Pancreas (tissue), 10 donors: ENCODE results near the gene EEF2. TPM values are rescaled to one million over a fixed set of nuclear protein-coding genes. Genes with fewer than 3 reads are reported as not detected.
"Not testable (repeated sequence)": the region's sequence is repeated elsewhere in the genome, so short reads cannot be mapped to it uniquely, and the experiment has no call there.

Experiments
- ATAC-seq, 4 donors: fragments of 200-7000 bp; cut with Tn5 transposase; one replicate each; pipeline versions ENCODE4 v1.8.0 to v1.9.1; 2020; ENCODE audit warnings: mild to moderate bottlenecking in 4 of 4, moderate library complexity in 4 of 4
- DNase-seq, 6 donors: peaks; one replicate each; pipeline ENCODE4 v3.0.0-alpha.2; 2020
- FAIRE-seq: peaks from 2 replicates; lab custom pipeline; 2012; peaks lifted over from hg19 to GRCh38; lab: Jason Lieb, UNC
- H3K27ac ChIP-seq, 4 donors: fragments of 200-600 bp; sonication (generic); 1 replicate in 3 of 4; 2 replicates in 1 of 4; pipeline versions ENCODE4 v1.5.0 to v1.8.0; 2020
- H3K27me3 ChIP-seq, 4 donors: fragments of 200-600 bp; one replicate each; pipeline ENCODE4 v1.8.0; 2021
- H3K36me3 ChIP-seq, 3 donors: fragments of 200-600 bp; sonication (generic) in 1 of 3; one replicate each; pipeline versions ENCODE4 v1.5.0 to v1.8.0; 2020 to 2021
- H3K4me1 ChIP-seq, 3 donors: fragments of 200-600 bp; one replicate each; pipeline ENCODE4 v1.8.0; 2021
- H3K4me3 ChIP-seq, 4 donors: fragments of 200-600 bp; sonication (generic) in 2 of 4; one replicate each; pipeline versions ENCODE4 v1.5.0 to v1.8.0; 2020 to 2021
- H3K9me3 ChIP-seq, 4 donors: fragments of 200-600 bp; one replicate each; pipeline ENCODE4 v1.8.0; 2021
- CTCF ChIP-seq, 4 donors: fragments of 200-600 bp; sonication (generic) in 3 of 4; IDR thresholded peaks; one replicate each; pipeline versions ENCODE4 v1.5.0 to v1.8.0; 2021; ENCODE audit warnings: antibody characterized with exemption in 4 of 4
- WGBS, 2 donors: extraction: QIAGEN DNeasy Blood & Tissue Kit; methylation state at CpG; one replicate each; pipeline ENCODE4 v1.1.7; 2013; 5-methylcytosine and 5-hydroxymethylcytosine counted together
- intact Hi-C, 3 donors: fragments of 100-400 bp; cut with DNase I; formaldehyde crosslinking; loops; one replicate each; pipeline versions ENCODE4 v1.11.1 to v1.14.2; 2022
- polyA plus RNA-seq, 2 donors: library from polyadenylated mRNA; stranded (reverse); fragments of 200-250 nt; gene quantifications; one replicate each; pipeline ENCODE4 v1.2.3, GENCODE V29; 2013
- total RNA-seq, 6 donors: library from RNA; stranded (reverse); fragmentation: NEBNext Ultra II Directional in 4 of 6; extraction: Animal tissue kit (Norgen Biotek cat#: 25700) in 4 of 6; gene quantifications; one replicate each; pipeline versions ENCODE4 v1.2.1 to v1.2.4, GENCODE V29; 2021 to 2023
- donor health status: healthy with polysubstance abuse.
- donor health status: DM: no; HTN: no; CAD: no; lungs with moderate emphysema.
- donor health status: DM: no; HTN: no; CAD: no.
- donor health status: control.
- donor health status: control.
- donor health status: Bipolar disorder and iron deficiency.
- donor health status: DM: yes; HTN: yes; CAD: no.
- donor health status: DM: no; HTN: no; CAD: no.
- donor health status: DM: no; HTN: no; CAD: no.
- donor health status: DM: yes; HTN: yes; CAD: no.

EEF2 gene
- total and polyA plus RNA-seq, 8 donors, result 545 to 4,238 (median 2,452) TPM

GRCh38 chr19:3969435-3970312 lies 15.6 kb downstream of the EEF2 start:
- Histone ChIP-seq H3K4me3 (peak overlapping the region; percentile 38 to 92 (median 84)), H3K27ac (peak overlapping the region; percentile 49 to 90 (median 74)), H3K9me3 (no peaks in the 10 kb centered on the region), H3K27me3 (no peaks in the 10 kb centered on the region), H3K36me3 (peaks cover 0 to 9% (median 0%) of the 10 kb centered on the region in 3 donors), H3K4me1 (peaks cover 26 to 38% (median 37%) of the 10 kb centered on the region in 3 donors)
- no peak for TF ChIP-seq CTCF (IDR thresholded peaks at IDR 0.05)
- DNase-seq (peak in 3 of 6 donors; percentile 26 to 56 (median 43)), FAIRE-seq (no peak), ATAC-seq (peak in 1 of 4 donors; percentile 1)
- intact Hi-C loops, result no loop called here
- WGBS, 2 donors, result 28 to 29% methylated on average over 23 of the region's 23 CpGs

GRCh38 chr19:3968556-3969434 lies 16.5 kb downstream of the EEF2 start:
- DNase-seq, result peak in 5 of 6 donors; percentile 76 to 84 (median 81)
- FAIRE-seq, result peak; percentile 45
- Histone ChIP-seq H3K27me3 (no peaks in the 10 kb centered on the region), H3K4me3 (peak overlapping the region in 1 of 4 donors; percentile 92), H3K36me3 (peaks cover 0 to 13% (median 5%) of the 10 kb centered on the region in 3 donors), H3K4me1 (peaks cover 26 to 38% (median 37%) of the 10 kb centered on the region in 3 donors), H3K9me3 (no peaks in the 10 kb centered on the region), H3K27ac (peak overlapping the region; percentile 49 to 90 (median 74))
- no peak for TF ChIP-seq CTCF (IDR thresholded peaks at IDR 0.05)
- intact Hi-C loops, result no loop called here
- peak; percentile 38 to 58 (median 54) for ATAC-seq
- WGBS, 2 donors, result 36% methylated on average over 9 of the region's 9 CpGs

GRCh38 chr19:3967983-3968382 lies 17.3 kb downstream of the EEF2 start:
- Histone ChIP-seq H3K4me1 (peaks cover 26 to 38% (median 37%) of the 10 kb centered on the region in 3 donors), H3K36me3 (peaks cover 0 to 21% (median 13%) of the 10 kb centered on the region in 3 donors), H3K27ac (peak overlapping the region in 3 of 4 donors; percentile 62 to 90 (median 87))
- H3K27me3 ChIP-seq, FAIRE-seq, H3K9me3 ChIP-seq, intact Hi-C loops, ATAC-seq, H3K4me3 ChIP-seq: not testable (repeated sequence)
- 90 to 97% methylated on average over 12 of the region's 12 CpGs for WGBS, 2 donors
- DNase-seq, result peak in 1 of 6 donors; percentile 26

GRCh38 chr19:3966051-3967017 lies 18.9 kb downstream of the EEF2 start:
- WGBS, 2 donors, result 36 to 38% methylated on average over 30 of the region's 30 CpGs
- peak overlapping the region in 1 of 4 donors; percentile 22 for H3K4me3 ChIP-seq
- H3K27ac ChIP-seq, result peak overlapping the region; percentile 23 to 66 (median 58)
- no peaks in the 10 kb centered on the region for H3K27me3 ChIP-seq
- FAIRE-seq (no peak), ATAC-seq (peak; percentile 55 to 70 (median 60)), DNase-seq (peak in 5 of 6 donors; percentile 74 to 91 (median 82))
- H3K4me1 ChIP-seq, result peaks cover 26 to 38% (median 37%) of the 10 kb centered on the region in 3 donors
- intact Hi-C loops, result no loop called here
- TF ChIP-seq CTCF (IDR thresholded peaks at IDR 0.05), result no peak
- no peaks in the 10 kb centered on the region for H3K9me3 ChIP-seq
- H3K36me3 ChIP-seq, result peaks cover 0 to 38% (median 20%) of the 10 kb centered on the region in 3 donors
